GM19455 (cell line): Measurements from ENCODE around the gene EIF1AD.

Experiments
- ATAC-seq: cut with Tn5 transposase; IDR thresholded peaks from one replicate; pipeline ENCODE4 v1.9.1; 2021; ENCODE audit not compliant: unreplicated experiment

Gene EIF1AD

GRCh38 chr11:66006134-66006890 is 4.4 kb upstream of the EIF1AD start:
- no peak for ATAC-seq

- no peak for ATAC-seq
These were observed 2.2 kb upstream of the EIF1AD start for GRCh38 chr11:66004186-66004585.

GRCh38 chr11:66003291-66003690 is 1.3 kb upstream of the EIF1AD start:
- no peak for ATAC-seq

- peak; percentile 44 for ATAC-seq
These were observed 780 bp upstream of the EIF1AD start for GRCh38 chr11:66002648-66003225.

GRCh38 chr11:65997286-65997685 is 4.7 kb downstream of the EIF1AD start:
- ATAC-seq: no peak

- ATAC-seq: no peak
These were observed 9.9 kb downstream of the EIF1AD start for GRCh38 chr11:65992056-65992455.

GRCh38 chr11:65988791-65989592 is 13.0 kb downstream of the EIF1AD start:
- peak; percentile 84 for ATAC-seq

GRCh38 chr11:65987336-65987735 is 14.6 kb downstream of the EIF1AD start:
- no peak for ATAC-seq

GRCh38 chr11:65983589-65983987 is 18.4 kb downstream of the EIF1AD start:
- ATAC-seq: no peak

- no peak for ATAC-seq
These were observed 19.0 kb downstream of the EIF1AD start for GRCh38 chr11:65982824-65983588.

GRCh38 chr11:65981972-65982823 is 19.8 kb downstream of the EIF1AD start:
- no peak for ATAC-seq

GRCh38 chr11:65981101-65981740 is 20.7 kb downstream of the EIF1AD start:
- no peak for ATAC-seq

- ATAC-seq: no peak
These were observed 22.6 kb downstream of the EIF1AD start for GRCh38 chr11:65979261-65979759.

- no peak for ATAC-seq
These were observed 23.3 kb downstream of the EIF1AD start for GRCh38 chr11:65978391-65979238.

GRCh38 chr11:65977621-65978390 is 24.2 kb downstream of the EIF1AD start:
- ATAC-seq: no peak

- ATAC-seq: no peak
These were observed 25.5 kb downstream of the EIF1AD start for GRCh38 chr11:65976216-65977176.

- no peak for ATAC-seq
These were observed 26.2 kb downstream of the EIF1AD start for GRCh38 chr11:65975771-65976170.
